Endothelial cell (in vitro differentiated cells): ENCODE data around the gene PDK4. TPM values are rescaled to one million over a fixed set of nuclear protein-coding genes. Genes with fewer than 3 reads are reported as not detected.

ENCODE experiments used
- DNase-seq: peaks from one replicate; pipeline ENCODE4 v3.0.0; 2021; ENCODE audit warnings: low spot score
- H3K27ac Mint-ChIP-seq: one replicate; pipeline ENCODE4 v1.8.0; 2021; ENCODE audit warnings: mixed read lengths, inconsistent platforms; ENCODE audit not compliant: unreplicated experiment
- H3K27me3 Mint-ChIP-seq: one replicate; pipeline ENCODE4 v1.8.0; 2021; ENCODE audit warnings: mild to moderate bottlenecking, moderate library complexity, mixed read lengths, inconsistent platforms; ENCODE audit not compliant: unreplicated experiment
- H3K36me3 Mint-ChIP-seq: one replicate; pipeline ENCODE4 v1.8.0; 2021; ENCODE audit warnings: mild to moderate bottlenecking, low read depth, mixed read lengths, inconsistent platforms; ENCODE audit not compliant: unreplicated experiment
- H3K4me1 Mint-ChIP-seq: one replicate; pipeline ENCODE4 v1.8.0; 2021; ENCODE audit warnings: mild to moderate bottlenecking, mixed read lengths, inconsistent platforms; ENCODE audit not compliant: unreplicated experiment
- H3K4me3 Mint-ChIP-seq: one replicate; pipeline ENCODE4 v1.8.0; 2021; ENCODE audit warnings: mild to moderate bottlenecking, mixed read lengths, inconsistent platforms; ENCODE audit not compliant: unreplicated experiment
- H3K9me3 Mint-ChIP-seq: one replicate; pipeline ENCODE4 v1.8.0; 2021; ENCODE audit warnings: mixed read lengths, inconsistent platforms; ENCODE audit not compliant: unreplicated experiment
- CTCF ChIP-seq: fragments of 200-600 bp; sonication (generic); IDR thresholded peaks from one replicate; pipeline ENCODE4 v1.5.0; 2021; ENCODE audit warnings: antibody characterized with exemption; ENCODE audit not compliant: unreplicated experiment
- total RNA-seq: library from RNA; stranded (reverse); fragmentation: NEBNext Ultra II Directional; extraction: Animal tissue kit (Norgen Biotek cat#: 25700); gene quantifications from one replicate; pipeline ENCODE4 v1.2.1, GENCODE V29; 2021; ENCODE audit not compliant: unreplicated experiment

Gene PDK4
- total RNA-seq, 1 donor from 2014 or later = 0.23 TPM

- Mint-ChIP-seq H3K27ac (no peak overlapping the region), H3K36me3 (no peaks in the 10 kb centered on the region), H3K4me3 (no peak overlapping the region), H3K27me3 (no peaks in the 10 kb centered on the region), H3K4me1 (peaks cover 4% of the 10 kb centered on the region), H3K9me3 (no peaks in the 10 kb centered on the region)
- DNase-seq = no peak
- TF ChIP-seq CTCF = no peak
Observed at GRCh38 chr7:95631527-95631926, 35.2 kb upstream of the PDK4 start.

- Mint-ChIP-seq H3K9me3 (no peaks in the 10 kb centered on the region), H3K27ac (no peak overlapping the region), H3K4me1 (no peaks in the 10 kb centered on the region), H3K4me3 (no peak overlapping the region), H3K27me3 (no peaks in the 10 kb centered on the region), H3K36me3 (no peaks in the 10 kb centered on the region)
- no peak for DNase-seq
- TF ChIP-seq CTCF = no peak
Observed at GRCh38 chr7:95630702-95631458, 34.6 kb upstream of the PDK4 start.

DNA sequence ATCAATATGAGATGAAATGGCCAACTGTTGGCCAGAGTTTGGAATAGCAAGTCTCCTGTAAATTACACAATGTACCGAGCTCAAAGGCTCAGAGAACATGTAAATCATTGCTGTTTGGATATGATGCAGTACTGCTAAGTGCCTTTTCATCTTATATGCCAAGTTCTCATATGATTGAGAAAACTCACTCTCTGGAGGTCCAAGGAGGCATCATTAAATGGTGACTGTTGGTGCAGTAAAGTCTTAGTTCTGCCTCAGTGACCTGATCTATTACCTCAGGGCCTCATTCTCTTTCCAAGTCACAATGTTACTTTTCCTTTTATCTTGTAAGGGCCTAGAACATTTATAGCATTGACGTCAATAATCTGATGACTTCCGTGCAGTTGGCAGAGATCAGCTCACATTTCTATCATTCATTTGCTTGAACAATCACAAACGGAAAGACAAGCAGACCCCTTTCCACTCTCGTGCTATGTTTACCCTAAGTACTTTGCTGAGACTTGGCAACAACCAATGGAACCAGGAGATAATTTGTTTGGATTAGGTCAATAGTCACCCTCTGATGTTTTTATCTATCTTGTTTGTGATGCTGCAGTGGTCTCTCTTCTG lies 32.6 kb upstream of the PDK4 start:
- Mint-ChIP-seq H3K27me3 (no peaks in the 10 kb centered on the region), H3K36me3 (no peaks in the 10 kb centered on the region), H3K4me3 (no peak overlapping the region), H3K4me1 (no peaks in the 10 kb centered on the region), H3K27ac (no peak overlapping the region), H3K9me3 (no peaks in the 10 kb centered on the region)
- no peak for DNase-seq
- TF ChIP-seq CTCF = no peak

- H3K9me3 Mint-ChIP-seq = no peaks in the 10 kb centered on the region
- H3K36me3 Mint-ChIP-seq = no peaks in the 10 kb centered on the region
- H3K4me3 Mint-ChIP-seq = no peak overlapping the region
- no peak overlapping the region for H3K27ac Mint-ChIP-seq
- H3K27me3 Mint-ChIP-seq = no peaks in the 10 kb centered on the region
- TF ChIP-seq CTCF = no peak
- H3K4me1 Mint-ChIP-seq = no peaks in the 10 kb centered on the region
- no peak for DNase-seq
Observed at GRCh38 chr7:95623788-95624187, 27.5 kb upstream of the PDK4 start.

DNA sequence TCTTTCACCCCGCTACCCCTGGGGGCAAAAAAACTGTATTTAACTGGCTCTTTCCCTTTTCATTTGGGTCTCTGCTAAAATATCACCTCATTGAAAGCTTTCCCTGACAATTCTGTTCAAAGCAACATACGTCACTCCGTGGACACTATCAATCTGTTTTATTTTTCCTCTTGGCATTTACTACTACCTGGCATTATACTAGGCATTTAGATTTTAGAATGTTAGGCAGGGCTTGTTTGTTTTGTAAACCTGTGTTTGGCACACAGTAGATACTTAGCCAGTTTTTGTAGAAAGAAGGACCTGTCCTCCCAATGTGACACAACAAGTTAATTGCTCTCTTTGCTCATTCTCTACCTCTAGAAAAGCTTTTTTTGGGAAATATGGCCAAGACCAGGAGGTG lies 26.5 kb upstream of the PDK4 start:
- Mint-ChIP-seq H3K27ac (no peak overlapping the region), H3K4me3 (no peak overlapping the region), H3K9me3 (no peaks in the 10 kb centered on the region), H3K4me1 (no peaks in the 10 kb centered on the region), H3K27me3 (peaks cover under 1% of the 10 kb centered on the region), H3K36me3 (no peaks in the 10 kb centered on the region)
- TF ChIP-seq CTCF = no peak
- no peak for DNase-seq
